Measurements from ENCODE around the gene WT1. TPM values are rescaled to one million over a fixed set of nuclear protein-coding genes. Genes with fewer than 3 reads are reported as not detected.

The WT1 gene
- total RNA-seq, 4 donors from 2014 or later: not detected

DNA sequence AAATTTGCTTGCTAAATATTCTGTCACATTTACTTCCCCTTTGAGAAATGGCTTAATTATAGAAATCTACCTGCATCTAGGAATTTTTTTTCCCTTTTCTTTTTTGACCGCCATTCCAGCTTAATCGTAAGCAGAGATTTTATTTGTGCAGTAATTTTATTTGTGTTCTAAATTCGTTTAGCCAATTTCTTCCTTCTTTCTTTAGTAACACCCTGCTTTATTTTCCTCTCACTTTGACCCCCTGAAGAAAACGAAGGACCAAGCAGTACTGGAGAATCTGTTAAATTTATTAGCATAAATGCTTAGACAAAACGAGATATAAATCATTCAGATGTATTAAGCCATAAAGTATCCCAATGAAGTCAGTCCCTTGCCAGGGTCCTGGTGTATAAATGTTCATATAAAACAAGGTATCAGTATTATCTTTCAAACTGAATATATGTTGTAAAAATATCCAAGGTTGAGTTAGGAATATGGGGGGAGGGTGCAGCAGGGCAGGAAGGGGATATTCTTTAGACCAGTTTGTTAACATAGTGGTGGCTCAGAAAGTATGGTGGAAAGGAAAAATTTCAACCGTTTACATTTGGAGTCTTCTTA is 5.1 kb upstream of the WT1 start:
- TF ChIP-seq, protein P1, sequence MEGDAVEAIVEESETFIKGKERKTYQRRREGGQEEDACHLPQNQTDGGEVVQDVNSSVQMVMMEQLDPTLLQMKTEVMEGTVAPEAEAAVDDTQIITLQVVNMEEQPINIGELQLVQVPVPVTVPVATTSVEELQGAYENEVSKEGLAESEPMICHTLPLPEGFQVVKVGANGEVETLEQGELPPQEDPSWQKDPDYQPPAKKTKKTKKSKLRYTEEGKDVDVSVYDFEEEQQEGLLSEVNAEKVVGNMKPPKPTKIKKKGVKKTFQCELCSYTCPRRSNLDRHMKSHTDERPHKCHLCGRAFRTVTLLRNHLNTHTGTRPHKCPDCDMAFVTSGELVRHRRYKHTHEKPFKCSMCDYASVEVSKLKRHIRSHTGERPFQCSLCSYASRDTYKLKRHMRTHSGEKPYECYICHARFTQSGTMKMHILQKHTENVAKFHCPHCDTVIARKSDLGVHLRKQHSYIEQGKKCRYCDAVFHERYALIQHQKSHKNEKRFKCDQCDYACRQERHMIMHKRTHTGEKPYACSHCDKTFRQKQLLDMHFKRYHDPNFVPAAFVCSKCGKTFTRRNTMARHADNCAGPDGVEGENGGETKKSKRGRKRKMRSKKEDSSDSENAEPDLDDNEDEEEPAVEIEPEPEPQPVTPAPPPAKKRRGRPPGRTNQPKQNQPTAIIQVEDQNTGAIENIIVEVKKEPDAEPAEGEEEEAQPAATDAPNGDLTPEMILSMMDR (IDR thresholded peaks at IDR 0.05): no peak
- TF ChIP-seq POLR2AphosphoS5 (IDR thresholded peaks at IDR 0.05) (no peak), POLR2A (IDR thresholded peaks at IDR 0.05) (no peak), EP300 (IDR thresholded peaks at IDR 0.05) (no peak)
- Histone ChIP-seq H3K36me3 (no peaks in the 10 kb centered on the region), H3K4me3 (no peak overlapping the region), H3K4me1 (peaks cover 37% of the 10 kb centered on the region), H3K9me3 (no peaks in the 10 kb centered on the region), H3K27me3 (peaks cover 84% of the 10 kb centered on the region), H3K27ac (no peak overlapping the region)
- 35% methylated on average over 6 of the region's 6 CpGs for WGBS
- DNase-seq (ENCODE audit: low spot score in 2 of 2): no peak

- Histone ChIP-seq H3K27me3 (peaks cover 89% of the 10 kb centered on the region), H3K4me1 (peaks cover 44% of the 10 kb centered on the region), H3K9me3 (no peaks in the 10 kb centered on the region), H3K27ac (no peak overlapping the region), H3K36me3 (no peaks in the 10 kb centered on the region), H3K4me3 (no peak overlapping the region)
- DNase-seq (ENCODE audit: low spot score in 2 of 2): no peak
- no peak for TF ChIP-seq EP300 (IDR thresholded peaks at IDR 0.05)
- 23% methylated on average over 21 of the region's 21 CpGs for WGBS
Observed at GRCh38 chr11:32439501-32440210, 4.3 kb upstream of the WT1 start.

GRCh38 chr11:32438866-32439489 is 3.6 kb upstream of the WT1 start:
- no peak for DNase-seq (ENCODE audit: low spot score in 2 of 2)
- no peak overlapping the region for H3K4me3 ChIP-seq
- peaks cover 96% of the 10 kb centered on the region for H3K27me3 ChIP-seq
- 11% methylated on average over 10 of the region's 47 CpGs for WGBS
- no peaks in the 10 kb centered on the region for H3K9me3 ChIP-seq
- H3K27ac ChIP-seq: no peak overlapping the region
- H3K36me3 ChIP-seq: no peaks in the 10 kb centered on the region
- TF ChIP-seq, protein P1 (IDR thresholded peaks at IDR 0.05): no peak
- peaks cover 51% of the 10 kb centered on the region for H3K4me1 ChIP-seq

DNA sequence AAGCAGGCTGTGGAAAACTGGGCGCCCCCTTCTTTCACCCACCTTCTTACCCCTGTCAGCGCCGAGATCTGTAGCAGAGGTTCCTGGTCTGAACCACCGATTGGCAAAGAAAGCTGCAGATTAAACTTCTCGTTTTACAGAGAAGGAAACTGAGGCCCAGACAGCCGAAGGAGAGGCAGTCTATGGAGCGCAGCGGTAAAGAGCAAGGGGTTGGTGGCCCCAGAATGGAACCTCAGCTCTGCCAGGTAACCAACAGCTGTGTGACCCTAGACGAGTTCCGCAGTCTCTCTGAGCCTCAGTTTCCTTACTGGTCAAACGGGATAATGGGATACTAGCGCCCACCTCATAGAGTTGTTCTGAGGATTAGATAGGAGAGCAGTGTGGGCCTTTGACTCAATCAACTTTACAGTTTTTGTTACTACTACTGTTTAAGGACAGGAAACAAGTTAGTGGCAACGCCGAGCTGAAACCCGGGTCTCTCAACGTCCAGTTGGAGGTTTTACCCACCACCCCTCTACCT is 3.1 kb upstream of the WT1 start:
- H3K4me1 ChIP-seq: peaks cover 57% of the 10 kb centered on the region
- no peaks in the 10 kb centered on the region for H3K36me3 ChIP-seq
- WGBS: 31% methylated on average over 15 of the region's 16 CpGs
- no peak for DNase-seq (ENCODE audit: low spot score in 2 of 2)
- no peaks in the 10 kb centered on the region for H3K9me3 ChIP-seq
- TF ChIP-seq POLR2A (IDR thresholded peaks at IDR 0.05) (no peak), EP300 (IDR thresholded peaks at IDR 0.05) (no peak), POLR2AphosphoS5 (IDR thresholded peaks at IDR 0.05) (no peak)
- TF ChIP-seq, protein P1 (IDR thresholded peaks at IDR 0.05): no peak
- no peak overlapping the region for H3K4me3 ChIP-seq
- peaks cover 100% of the 10 kb centered on the region for H3K27me3 ChIP-seq
- H3K27ac ChIP-seq: no peak overlapping the region

DNA sequence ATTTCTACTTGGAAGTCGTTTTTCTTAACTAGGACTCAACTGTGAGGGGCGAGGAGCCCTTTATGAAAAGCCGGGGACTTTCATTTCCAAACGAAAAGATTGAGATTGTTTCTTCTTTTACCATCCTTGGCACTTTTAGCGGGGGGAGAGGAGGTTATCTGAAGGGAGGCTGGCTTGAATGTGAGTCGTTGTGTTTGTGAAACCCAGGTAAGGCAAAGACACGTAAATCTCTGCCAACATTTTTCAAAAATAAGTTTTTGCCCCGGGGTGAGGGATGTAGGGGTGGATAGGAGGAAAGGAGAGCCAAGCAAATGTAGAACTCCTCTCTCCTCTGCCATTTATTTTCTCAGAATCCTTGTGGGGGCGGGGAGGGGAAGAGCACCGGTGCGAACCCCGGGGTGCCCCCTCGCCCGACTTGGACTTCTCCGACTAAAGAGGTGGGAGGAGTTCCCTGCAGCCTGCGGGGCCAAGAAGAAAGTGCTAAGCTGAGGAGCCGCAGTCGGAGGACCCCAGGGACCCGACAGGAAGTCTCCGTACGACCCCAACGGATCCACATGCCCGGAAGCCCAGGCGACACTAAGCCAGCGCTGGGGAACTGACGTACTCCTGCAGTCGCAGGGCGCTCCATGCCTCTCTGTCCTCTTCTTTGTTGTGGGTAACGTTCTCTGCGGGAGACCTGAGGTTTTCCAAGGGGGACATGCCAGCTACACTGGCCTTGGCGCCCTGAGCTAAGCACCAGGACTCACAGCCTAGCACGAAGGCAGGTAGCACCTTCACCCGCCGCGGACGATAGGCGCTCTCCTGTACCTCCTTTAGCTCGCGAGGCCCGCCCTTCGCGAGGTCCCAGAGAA is 2.4 kb upstream of the WT1 start:
- Histone ChIP-seq H3K36me3 (no peaks in the 10 kb centered on the region), H3K4me1 (peaks cover 61% of the 10 kb centered on the region), H3K4me3 (no peak overlapping the region), H3K27ac (no peak overlapping the region), H3K27me3 (peaks cover 100% of the 10 kb centered on the region), H3K9me3 (no peaks in the 10 kb centered on the region)
- WGBS: 8% methylated on average over 32 of the region's 42 CpGs
- TF ChIP-seq EP300 (IDR thresholded peaks at IDR 0.05) (no peak), POLR2A (IDR thresholded peaks at IDR 0.05) (no peak), POLR2AphosphoS5 (IDR thresholded peaks at IDR 0.05) (no peak)
- TF ChIP-seq, protein P1 (IDR thresholded peaks at IDR 0.05): no peak
- DNase-seq (ENCODE audit: low spot score in 2 of 2): no peak
